Inflammatory macrophage treated with lipopolysaccharide for 1 hour (primary cell): ENCODE measurements around the gene RBM20.
A peak's percentile ranks its signal among the peaks of the same experiment; 100 is the strongest.
"Not testable (repeated sequence)": the region's sequence is repeated elsewhere in the genome, so short reads cannot be mapped to it uniquely, and the experiment has no call there.

ENCODE experiments used
- DNase-seq, 2 donors: peaks; one replicate each; pipeline ENCODE4 v3.0.0-alpha.2; 2020 to 2022

RBM20 gene

DNA sequence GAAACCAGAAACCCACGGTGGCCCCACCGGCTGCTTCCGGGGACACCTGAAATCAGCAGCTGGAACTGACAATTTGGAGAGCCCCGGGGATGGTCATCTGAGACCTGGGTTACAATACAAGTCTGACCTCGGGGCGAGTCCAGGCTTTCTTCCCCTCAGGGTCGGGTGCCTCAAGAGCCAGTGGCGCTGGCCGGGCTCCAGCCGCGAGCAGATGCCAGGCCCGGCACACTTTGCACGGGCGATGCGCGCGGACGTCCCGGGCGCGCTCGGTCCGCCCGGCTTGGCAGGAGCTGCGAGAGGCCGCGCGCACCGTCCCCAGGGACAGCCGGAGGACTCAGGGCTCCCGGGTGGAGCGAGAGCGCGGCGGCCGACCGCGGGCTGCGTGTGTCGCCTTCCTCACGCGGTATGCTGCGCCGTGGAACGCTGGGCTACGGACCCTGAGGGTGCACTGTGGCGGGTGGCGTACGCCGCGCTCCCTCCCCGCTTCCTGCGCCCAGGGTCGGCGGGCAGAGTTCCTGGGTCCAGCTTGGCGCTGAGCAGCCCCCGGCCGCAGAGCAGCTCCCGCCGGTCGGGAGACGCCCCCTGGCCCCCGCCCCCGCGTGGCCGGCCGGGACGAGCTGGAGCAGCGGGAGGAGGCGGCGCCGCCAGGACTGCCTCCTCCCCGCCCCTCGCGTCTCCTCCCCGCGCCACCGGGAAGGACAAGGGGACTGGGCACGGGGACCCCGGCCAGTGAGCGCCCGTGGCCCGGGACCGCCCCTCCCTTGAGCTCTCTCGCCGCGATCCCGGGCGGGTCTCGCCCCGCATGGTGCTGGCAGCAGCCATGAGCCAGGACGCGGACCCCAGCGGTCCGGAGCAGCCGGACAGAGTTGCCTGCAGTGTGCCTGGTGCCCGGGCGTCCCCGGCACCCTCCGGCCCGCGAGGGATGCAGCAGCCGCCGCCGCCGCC lies at the start of gene RBM20:
Gene RBM20 (plus strand): TSS at position 684 of the 945 bp plus-strand sequence. CDS start 119 bp downstream, at position 803.
- DNase-seq, result no peak

DNA sequence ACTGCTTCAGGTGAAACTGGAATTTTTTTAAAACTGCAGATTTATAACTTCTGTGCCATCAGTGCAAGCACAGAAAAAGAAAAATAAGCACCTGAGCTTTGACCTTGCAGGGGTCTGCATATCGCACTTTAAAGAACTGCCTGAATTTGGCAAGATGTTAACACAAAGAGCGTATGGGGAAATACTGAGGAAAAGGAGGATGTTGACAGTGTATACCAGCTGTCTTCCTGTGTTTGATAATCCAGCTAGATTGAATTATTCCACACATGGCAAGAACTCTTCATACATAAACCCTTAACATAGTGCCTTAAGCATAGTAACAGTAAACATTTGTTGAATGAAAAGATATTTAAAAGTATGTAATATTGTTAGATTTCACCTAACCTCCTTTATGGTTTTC lies 46.7 kb upstream of the RBM20 start:
- no peak for DNase-seq

DNA sequence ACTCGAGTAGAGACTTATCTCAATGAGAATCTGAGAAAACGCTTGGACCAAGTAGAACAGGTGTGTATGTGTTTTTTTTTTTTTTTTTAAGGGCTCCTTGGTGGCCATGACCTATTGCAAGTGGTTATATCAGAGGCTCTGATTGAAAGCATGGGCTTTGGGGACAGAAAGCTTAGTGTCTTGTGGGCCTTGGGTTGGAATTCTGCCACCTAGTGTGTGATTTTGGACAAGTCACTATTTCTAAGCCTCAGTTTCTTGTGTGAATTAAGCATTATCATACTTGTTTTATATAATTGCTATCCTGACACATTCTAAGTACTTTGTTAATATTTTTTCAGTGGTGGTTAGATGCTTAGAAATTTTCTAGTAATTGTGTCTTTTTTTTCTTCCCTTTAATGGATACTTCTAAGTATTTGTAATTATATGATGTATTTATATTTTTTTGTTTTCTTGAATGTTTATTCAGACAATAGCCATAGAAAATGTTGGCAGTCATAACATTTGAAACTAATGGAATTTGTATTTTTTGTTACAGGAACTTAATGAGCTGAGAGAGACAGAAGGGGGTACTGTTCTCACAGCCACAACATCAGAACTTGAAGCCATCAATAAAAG lies 43.5 kb upstream of the RBM20 start:
- peak; percentile 55 to 70 for DNase-seq

DNA sequence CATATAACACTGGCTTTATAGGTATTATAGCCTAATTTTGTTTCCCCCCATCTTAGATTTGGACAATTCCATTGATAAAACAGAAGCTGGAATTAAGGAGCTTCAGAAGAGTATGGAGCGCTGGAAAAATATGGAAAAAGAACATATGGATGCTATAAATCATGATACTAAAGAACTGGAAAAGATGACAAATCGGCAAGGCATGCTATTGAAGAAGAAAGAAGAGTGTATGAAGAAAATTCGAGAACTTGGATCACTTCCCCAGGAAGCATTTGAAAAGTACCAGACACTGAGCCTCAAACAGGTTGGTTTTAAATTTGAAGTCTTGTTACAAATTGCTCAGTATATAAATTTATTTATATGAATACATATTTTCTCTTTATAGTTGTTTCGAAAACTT lies 42.6 kb upstream of the RBM20 start:
- no peak for DNase-seq

DNA sequence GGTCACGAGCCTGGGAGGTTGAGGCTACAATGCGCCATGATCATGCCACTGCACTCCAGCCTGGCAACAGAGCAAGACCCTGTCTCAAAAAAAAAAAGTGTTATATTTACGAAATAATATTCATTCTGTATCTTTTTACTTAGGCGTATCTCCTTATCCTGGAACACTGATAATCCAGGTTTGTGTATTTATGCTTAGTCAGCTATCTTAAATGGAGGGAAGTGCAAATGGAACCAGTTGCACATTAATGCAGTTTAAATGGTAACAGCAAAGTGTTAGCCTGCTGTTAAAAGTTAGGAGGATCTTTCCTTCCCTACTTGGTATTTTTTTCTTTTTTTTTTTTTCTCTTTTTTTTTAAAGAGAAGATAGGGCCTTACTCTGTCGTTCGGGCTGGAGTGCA lies 36.0 kb upstream of the RBM20 start:
- DNase-seq, result no peak

DNA sequence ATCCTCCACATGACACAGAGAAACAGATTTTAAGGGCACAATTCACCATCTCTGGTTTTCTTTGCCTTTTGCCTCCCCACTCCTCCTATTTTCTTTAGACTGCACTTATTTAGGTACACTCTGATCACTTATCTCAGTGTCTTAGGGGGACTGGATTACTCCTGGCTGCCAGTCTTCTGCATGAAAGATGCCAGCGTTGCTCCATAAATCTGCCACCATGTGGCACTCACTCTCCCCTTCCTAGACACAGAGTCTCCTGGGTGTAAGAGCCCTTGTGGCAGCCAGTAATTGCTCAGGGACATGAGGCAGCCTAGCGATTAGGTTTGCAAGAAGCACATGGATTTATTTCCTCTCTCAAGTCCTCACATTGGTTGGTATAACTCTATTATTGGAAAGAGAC lies 34.5 kb upstream of the RBM20 start:
- DNase-seq, result no peak

DNA sequence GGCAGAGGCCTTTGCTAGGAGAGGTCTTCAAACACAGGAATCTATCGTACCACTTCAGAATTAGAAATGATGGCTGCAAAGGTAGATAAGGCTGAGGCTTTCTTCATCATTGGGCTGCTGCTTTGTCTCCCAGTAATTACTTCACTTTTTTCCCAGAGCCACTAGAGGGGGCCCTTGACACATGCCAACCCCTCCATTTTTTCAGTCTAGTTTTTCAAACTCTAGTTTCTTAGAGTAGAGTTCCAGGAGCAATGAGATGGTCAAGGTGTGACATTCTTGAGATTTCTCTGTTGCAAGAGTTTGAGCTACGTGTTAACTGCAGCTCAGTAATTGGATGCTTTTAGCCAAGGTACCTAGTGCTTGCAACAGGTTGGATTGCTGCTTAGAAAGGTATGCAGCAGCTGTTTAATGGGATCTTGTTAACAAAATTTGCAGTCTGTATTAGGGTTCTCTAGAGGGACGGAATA lies 33.8 kb upstream of the RBM20 start:
- DNase-seq, result peak; percentile 30 to 63

DNA sequence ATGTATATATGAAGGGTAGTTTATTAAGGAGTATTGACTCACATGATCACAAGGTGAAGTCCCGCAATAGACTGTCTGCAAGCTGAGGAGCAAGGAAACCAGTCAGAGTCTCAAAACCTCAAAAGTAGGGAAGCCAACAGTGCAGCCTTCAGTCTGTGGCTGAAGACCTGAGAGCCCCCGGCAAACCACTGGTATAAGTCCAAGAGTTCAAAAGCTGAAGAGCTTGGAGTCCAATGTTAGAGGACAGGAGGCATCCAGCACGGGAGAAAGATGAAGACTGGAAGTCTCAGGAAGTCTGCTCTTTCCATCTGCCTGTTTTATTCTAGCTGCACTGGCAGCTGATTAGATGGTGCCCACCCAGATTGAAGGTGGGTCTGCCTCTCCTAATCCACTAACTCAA lies 33.4 kb upstream of the RBM20 start:
- DNase-seq, result not testable (repeated sequence)

DNA sequence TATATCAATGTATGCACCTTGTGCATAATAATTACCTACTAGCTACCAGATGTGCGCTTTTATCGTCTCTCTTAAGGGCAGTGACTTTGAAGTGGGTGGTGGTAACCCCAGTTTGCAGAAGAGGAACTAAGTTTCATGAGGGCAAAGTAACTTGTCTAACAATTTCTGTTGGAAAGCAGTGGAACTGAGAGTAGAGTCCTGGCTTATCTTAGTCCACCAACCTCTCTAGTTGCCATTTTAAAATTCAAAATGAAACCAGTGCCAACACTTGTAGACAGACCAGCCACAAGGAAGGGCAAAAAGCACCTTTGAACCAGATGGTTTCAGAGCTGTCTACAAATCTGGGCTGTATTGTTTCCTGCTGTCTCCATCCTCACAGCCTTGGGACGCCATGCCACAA lies 32.0 kb upstream of the RBM20 start:
- DNase-seq, result peak; percentile 21 to 39

DNA sequence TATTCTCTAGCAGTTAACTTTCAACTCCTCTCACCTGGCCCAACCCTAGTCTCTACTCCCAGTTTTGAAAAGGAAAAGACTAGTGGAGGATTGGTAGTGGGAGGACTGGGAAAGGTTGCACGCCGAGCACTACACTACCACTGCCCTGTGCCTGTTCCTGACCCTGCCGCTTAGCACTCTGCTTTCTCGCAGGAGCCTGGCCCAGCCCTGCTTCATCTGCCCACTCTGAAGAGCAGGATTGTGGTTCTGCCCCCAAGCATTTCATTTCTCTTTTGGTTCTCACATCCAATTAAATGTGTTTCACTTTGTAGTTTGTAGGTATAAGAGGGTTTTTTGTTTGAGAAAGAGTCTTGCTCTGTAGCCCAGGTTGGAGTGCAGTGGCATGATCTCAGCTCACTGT lies 31.5 kb upstream of the RBM20 start:
- DNase-seq, result no peak

DNA sequence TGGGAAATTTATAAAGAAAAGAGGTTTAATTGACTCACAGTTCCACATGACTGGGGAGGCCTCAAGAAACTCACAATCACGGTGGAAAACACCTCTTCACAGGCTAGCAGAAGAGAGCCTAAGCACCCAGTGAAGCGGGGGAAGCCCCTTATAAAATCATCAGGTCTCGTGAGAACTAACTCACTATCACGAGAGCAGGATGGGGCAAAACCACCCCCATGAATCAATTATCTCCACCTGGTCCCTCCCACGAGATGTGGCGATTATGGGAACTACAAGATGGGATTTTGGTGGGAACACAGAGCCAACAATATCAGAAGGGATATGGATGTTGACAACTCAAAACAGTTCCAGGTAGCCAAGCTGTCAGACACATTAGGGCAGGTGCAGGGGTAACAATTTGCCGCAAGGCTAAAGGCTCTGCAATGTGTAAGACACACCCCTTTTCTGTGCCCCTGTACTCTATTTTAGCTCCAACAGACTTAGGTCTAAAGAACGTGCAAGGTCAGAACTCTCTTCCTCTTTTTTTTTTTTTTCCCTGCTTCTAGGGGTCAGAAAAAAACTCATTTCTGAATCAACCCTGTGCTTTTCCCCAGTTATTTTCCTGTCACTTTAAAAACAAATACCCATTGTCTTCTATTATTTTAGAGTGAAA lies 30.7 kb upstream of the RBM20 start:
- peak in 1 of 2 donors; percentile 79 for DNase-seq

DNA sequence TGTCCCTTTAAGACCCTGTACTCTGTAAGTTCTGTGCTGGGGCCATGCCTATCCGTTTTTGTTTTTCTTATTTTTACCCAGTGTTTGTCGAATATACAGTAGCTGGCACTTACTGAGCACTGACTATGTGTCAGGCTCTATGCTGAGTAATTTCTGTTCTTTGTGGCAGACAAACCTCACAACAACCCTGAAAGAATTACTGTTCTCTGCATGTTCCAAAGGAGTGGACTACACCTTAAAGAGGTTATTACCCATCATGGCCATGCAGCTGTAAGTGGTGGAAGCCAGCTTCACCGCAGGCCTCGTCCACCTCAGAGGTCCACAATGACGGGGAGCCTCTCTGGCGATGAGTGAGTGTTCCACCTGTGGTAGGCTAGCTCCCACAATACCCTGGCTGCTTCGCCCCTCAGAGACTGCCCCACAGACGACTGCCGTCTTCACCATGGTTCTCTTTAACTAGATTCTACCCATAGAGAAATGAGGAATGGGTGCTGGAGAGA lies 30.1 kb upstream of the RBM20 start:
- no peak for DNase-seq

DNA sequence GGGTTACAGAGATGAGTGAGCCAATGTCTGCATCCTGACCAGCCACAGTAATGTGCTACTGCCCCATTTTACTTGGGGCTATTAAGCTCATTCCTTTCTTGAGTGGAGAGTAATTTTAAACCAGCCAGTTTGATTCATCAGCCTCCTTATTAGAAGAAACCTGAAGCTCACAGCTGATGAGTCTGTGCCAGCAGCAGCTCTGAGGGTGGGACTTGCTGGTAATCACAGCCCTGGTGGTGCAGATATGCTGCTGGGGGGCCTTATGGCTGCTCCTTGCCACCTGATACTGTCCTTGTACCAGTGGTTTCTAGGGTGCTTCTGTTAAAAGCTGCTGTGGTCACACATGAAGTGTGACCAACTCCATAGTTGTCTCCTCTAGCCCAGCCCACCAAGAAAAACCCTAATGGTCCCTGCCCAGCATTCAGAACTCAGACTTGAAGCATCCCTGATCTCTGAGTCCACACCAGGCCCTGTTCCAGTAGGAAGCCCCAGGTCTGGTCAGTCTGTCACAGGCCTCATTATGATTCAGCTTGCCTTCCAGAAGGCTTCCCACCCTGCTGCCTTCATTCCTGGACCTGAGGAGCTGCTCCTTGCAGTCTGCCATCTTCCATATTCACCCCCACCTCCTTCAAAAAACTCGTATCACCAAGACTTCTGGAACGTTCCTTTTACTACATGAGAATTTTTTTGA lies 28.9 kb upstream of the RBM20 start:
- no peak for DNase-seq

DNA sequence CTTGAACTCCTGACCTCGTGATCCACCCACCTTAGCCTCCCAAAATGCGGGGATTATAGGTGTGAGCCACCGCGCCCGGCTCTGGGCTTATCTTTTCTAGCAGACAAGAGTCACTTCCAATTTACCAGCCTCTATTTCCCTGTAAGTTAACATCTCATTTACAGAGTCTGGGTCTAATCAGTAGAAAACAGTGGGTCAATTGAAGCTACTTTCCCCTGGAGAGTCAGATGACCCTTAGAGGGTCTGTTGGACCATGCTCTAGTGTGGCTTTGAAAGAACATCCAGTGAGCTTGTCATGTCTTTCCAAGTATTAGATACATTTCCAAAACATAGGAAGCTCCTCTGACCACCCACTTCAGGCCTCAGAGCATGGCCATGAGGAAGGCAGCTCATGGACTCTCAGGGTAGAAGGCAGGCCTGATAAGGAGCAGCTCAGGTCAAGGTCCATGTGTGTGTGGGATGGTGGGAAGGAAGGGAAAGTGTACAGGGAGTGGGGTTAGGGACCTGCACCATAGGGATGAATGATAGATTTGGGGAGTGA lies 27.6 kb upstream of the RBM20 start:
- no peak for DNase-seq

DNA sequence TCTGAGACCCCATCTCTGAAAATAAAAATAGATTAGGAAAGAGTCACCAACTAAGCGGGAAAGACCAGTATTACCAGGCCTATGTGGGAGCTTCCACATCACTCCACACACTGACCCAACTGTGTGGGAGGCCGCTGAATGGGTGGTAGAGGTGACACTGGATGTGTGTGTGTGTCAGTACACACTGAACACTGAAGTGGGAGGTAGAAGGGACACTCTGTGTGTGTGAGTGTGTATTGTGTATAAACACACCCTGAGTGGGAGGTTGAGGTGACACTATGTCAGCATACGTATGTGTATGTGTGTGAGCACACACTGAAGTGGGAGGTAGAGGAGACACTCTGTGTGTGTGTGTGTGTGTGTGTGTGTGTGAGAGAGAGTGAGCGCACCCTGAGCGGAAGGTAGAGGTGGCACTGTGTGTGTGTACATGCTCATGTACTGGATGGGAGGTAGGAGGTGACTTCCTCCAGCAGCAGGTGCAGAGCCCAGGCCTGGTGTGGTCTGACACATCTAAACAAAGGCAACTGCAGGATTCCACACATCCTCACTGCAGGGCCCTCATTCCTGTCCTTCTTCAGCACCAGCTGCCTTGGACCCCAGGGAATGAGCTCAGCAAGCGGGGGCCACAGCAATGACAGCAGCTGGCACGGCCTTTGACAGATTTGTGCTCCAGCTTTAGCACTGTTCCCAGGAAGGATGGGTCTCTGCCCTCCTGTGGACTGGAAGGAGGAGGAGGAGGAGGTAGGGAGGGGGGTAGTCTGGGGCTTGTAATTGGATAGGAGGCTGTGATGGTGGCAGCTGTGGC lies 26.5 kb upstream of the RBM20 start:
- peak; percentile 55 to 91 for DNase-seq

DNA sequence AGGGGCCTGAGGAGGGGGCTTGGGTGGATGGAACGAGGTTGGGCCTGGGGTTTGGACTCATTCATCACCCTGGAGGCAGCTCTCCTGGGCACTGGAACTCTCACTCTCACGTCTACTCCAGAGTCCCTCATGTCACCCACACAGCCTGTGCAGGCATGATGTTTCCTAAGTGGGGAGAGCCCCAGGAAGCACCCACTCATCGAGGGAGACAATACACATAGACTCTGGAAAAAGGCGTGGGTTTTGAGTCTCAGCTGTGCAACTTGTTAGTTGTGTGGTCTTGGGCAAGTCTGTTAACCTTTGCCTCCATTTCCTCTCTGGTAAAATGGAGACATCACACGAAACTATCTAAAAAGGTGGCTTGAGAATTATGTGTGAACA lies 25.9 kb upstream of the RBM20 start:
- DNase-seq, result peak; percentile 65 to 97

DNA sequence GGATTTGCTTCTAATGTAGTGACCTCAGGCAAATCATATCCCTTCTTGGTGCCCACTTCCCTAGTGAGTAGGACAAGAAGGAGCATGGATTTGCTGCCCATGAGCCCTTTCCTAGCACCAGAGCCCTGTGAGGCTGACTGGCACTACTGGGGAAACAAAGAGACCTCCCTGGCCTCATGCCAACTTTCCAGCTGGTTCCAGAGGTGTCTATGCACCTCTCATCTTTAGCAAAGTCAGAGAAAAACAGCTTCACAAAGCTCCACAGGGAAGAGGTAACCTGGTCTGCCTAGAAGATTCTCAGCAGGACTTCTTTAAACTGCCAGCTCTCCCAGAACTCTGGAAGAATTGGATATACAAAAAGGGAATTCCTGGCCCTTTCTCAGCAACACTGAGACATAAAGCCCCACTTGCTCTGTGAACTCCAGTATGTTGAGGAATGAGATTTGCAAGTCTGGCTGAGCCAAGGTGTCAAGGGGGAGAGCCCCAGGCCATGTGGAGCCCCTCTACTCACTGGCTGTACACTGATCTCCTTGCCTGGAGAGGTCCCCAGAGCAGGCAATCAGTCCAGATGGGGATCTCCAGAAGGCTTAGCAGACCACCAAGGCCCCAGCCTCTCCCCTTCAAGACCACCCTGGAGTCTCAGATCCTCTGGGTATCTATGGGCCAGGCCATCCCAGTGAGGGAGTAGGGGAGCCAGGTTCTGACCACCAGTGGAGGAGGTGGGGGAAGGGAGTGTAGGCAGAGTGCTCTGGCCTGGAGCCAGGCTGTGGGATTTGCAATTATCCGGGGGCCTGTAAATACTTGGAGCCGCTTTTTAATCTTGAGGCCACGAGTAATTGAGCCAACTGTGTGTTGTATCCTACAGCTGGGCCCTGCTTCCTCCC lies 24.4 kb upstream of the RBM20 start:
- DNase-seq, result no peak

DNA sequence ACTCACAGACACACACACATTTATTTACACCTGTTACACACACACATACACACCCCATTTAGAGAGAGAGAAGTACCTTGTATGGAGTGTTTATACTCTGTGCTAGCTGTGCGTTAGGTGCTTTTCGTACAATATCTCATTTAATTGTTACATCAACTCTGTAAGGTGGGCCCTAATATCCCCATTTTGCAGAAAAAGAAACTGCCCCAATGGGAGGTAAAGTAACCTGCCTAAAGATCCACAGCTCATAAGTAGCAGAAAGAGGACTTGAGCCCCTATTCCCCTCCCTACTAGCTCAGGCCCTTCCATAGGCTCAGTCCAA lies 23.8 kb upstream of the RBM20 start:
- no peak for DNase-seq

DNA sequence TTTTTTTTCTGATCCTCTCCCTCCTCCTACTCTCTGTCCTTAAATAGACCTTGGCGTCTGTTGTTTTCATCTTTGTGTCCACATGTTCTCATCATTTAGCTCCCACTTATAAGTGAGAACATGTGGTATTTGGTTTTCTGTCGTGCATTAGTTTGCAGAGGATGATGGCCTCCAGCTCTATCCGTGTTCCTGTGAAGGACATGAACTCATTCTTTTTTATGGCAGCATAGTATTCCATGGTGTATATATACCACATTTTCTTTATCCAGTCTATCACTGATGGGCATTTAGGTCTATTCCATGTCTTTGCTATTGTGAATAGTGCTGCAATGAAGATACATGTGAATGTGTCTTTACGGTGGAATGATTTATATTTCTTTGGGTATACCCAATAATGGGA lies 20.8 kb upstream of the RBM20 start:
- not testable (repeated sequence) for DNase-seq

DNA sequence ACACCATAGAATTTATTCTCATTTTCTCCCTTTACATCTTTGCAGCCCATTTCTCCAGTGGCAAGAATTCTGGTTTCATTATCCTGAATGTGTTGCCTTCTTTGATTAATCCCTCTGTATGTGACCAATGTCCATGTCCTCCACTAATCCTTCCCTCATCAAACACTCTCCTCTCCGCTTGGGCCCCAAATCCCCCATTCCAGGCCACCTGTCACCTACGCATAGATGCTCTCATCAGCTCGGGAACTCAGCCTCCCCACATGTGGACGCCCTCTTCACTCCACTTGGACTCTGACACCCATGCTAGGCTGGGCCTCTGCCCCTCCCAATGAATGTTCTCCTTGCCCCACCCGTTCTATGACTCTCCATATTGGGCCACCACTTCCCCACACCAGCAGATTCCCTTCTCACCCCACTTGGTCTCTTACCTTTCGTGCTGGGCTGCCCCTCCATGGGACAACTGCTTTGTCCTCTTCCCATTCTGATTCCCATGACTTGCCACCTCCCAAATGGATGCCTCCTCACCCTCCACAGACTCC lies 18.7 kb upstream of the RBM20 start:
- DNase-seq, result no peak
